GM12801 (cell line): ENCODE data around the gene GALC.
A peak's percentile ranks its signal among the peaks of the same experiment; 100 is the strongest.

Source experiments
- CTCF ChIP-seq: IDR thresholded peaks from one replicate; pipeline ENCODE4 v1.5.1; 2011; ENCODE audit warnings: control low read depth; ENCODE audit not compliant: insufficient read length; ENCODE audit errors: extremely low read depth

The GALC gene

GRCh38 chr14:88013750-88014349 lies 20.9 kb upstream of the GALC start:
- peak; percentile 37 for TF ChIP-seq CTCF

- TF ChIP-seq CTCF: no peak
These were observed 19.5 kb upstream of the GALC start for GRCh38 chr14:88012495-88012894.

- TF ChIP-seq CTCF: no peak
These were observed 17.3 kb upstream of the GALC start for GRCh38 chr14:88010331-88010730.

- no peak for TF ChIP-seq CTCF
These were observed 16.5 kb upstream of the GALC start for GRCh38 chr14:88009486-88009885.

GRCh38 chr14:88008039-88008742 lies 15.2 kb upstream of the GALC start:
- no peak for TF ChIP-seq CTCF

GRCh38 chr14:88007608-88008007 lies 14.6 kb upstream of the GALC start:
- TF ChIP-seq CTCF: no peak

- TF ChIP-seq CTCF: no peak
These were observed 13.2 kb upstream of the GALC start for GRCh38 chr14:88005978-88006851.
